Endodermal cell (in vitro differentiated cells): Measurements from ENCODE around the gene ADSL. TPM values are rescaled to one million over a fixed set of nuclear protein-coding genes. Genes with fewer than 3 reads are reported as not detected.

Source experiments
- DNase-seq: peaks from one replicate; pipeline ENCODE4 v3.0.0-alpha.2; 2017
- H3K27ac ChIP-seq: 2 replicates; pipeline ENCODE4 v1.5.1; 2013; ENCODE audit warnings: mild to moderate bottlenecking, low read depth, low read length, moderate library complexity
- H3K27me3 ChIP-seq: 2 replicates; pipeline ENCODE4 v1.6.1; 2013; ENCODE audit warnings: mild to moderate bottlenecking, low read length, moderate library complexity; ENCODE audit not compliant: insufficient read depth, control insufficient read depth, poor library complexity, severe bottlenecking
- H3K36me3 ChIP-seq: 2 replicates; pipeline ENCODE4 v1.7.0; 2013; ENCODE audit warnings: mild to moderate bottlenecking, low read length, moderate library complexity; ENCODE audit not compliant: control insufficient read depth, insufficient read depth
- H3K4me1 ChIP-seq: one replicate; pipeline ENCODE4 v1.7.0; 2013; ENCODE audit warnings: low read length; ENCODE audit not compliant: control insufficient read depth, insufficient read depth
- H3K4me3 ChIP-seq: 2 replicates; pipeline ENCODE4 v1.5.1; 2013; ENCODE audit warnings: mild to moderate bottlenecking, low read length, moderate library complexity
- H3K9ac ChIP-seq: 2 replicates; pipeline ENCODE4 v1.6.1; 2013; ENCODE audit warnings: mild to moderate bottlenecking, low read length, moderate library complexity; ENCODE audit not compliant: poor library complexity, severe bottlenecking; ENCODE audit errors: extremely low read depth
- H3K9me3 ChIP-seq: 2 replicates; pipeline ENCODE4 v1.6.1; 2013; ENCODE audit warnings: mild to moderate bottlenecking, low read length, moderate library complexity; ENCODE audit not compliant: control insufficient read depth
- H3K27ac Mint-ChIP-seq: 2 replicates; pipeline ENCODE4 v1.8.0; 2020; ENCODE audit warnings: mixed read lengths
- H3K27me3 Mint-ChIP-seq: 2 replicates; pipeline ENCODE4 v1.8.0; 2021; ENCODE audit warnings: mild to moderate bottlenecking, mixed read lengths; ENCODE audit not compliant: insufficient read depth
- H3K36me3 Mint-ChIP-seq: 2 replicates; pipeline ENCODE4 v1.8.0; 2020; ENCODE audit warnings: low read depth, mixed read lengths
- H3K4me1 Mint-ChIP-seq: 2 replicates; pipeline ENCODE4 v1.8.0; 2020; ENCODE audit warnings: mixed read lengths
- H3K4me3 Mint-ChIP-seq: 2 replicates; pipeline ENCODE4 v1.8.0; 2020; ENCODE audit warnings: mild to moderate bottlenecking, moderate library complexity, mixed read lengths
- H3K9me3 Mint-ChIP-seq: 2 replicates; pipeline ENCODE4 v1.8.0; 2020; ENCODE audit warnings: mild to moderate bottlenecking, mixed read lengths
- WGBS, 2 experiments: methylation state at CpG; one replicate each; pipeline versions ENCODE4 v1.1.5 to v1.1.7; 2013; ENCODE audit warnings: missing lambda C conversion rate in 2 of 2, mixed read lengths in 1 of 2; ENCODE audit not compliant: insufficient coverage in 1 of 2, insufficient read length in 1 of 2; 5-methylcytosine and 5-hydroxymethylcytosine counted together
- total RNA-seq, 2 donors: library from RNA; stranded (reverse); fragmentation: NEBNext Ultra II Directional in 1 of 2; extraction: Animal tissue kit (Norgen Biotek cat#: 25700) in 1 of 2; gene quantifications; 2 replicates in 1 of 2; 3 replicates in 1 of 2; pipeline ENCODE4 v1.2.1, GENCODE V29; 2021
- TF ChIP-seq, protein P1 (sequence below): fragments of 200-600 bp; sonication (generic); conservative IDR thresholded peaks from 2 replicates; pipeline ENCODE4 v1.5.0; 2021; ENCODE audit warnings: antibody characterized with exemption, mild to moderate bottlenecking

ADSL gene
- total RNA-seq, 2 donors from 2014 or later = 107 to 118 TPM

DNA sequence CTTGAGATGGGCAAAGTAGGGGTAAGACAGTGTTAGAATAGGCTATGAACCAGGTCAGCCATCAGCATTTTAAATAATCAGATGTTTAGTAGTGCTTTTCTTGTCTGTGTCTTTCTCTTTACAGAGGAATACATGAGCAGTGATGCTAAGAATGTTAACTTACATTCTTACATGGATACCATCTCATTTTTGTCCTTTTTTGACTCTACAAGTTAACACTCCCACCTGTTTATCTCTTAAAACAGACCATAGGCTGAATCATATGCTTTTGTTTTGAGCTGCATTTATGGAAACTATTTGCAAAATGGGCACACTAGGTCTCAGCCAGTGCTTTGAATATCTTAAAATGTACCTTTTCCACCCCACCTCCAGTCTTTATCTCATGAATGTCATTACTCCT lies 25.6 kb upstream of the ADSL start:
- Mint-ChIP-seq H3K27me3 (no peaks in the 10 kb centered on the region), H3K27ac (no peak overlapping the region), H3K36me3 (peaks cover 72% of the 10 kb centered on the region), H3K4me3 (no peak overlapping the region), H3K9me3 (no peaks in the 10 kb centered on the region), H3K4me1 (peaks cover 14% of the 10 kb centered on the region)
- peaks cover 5% of the 10 kb centered on the region for H3K9me3 ChIP-seq
- TF ChIP-seq, protein P1, sequence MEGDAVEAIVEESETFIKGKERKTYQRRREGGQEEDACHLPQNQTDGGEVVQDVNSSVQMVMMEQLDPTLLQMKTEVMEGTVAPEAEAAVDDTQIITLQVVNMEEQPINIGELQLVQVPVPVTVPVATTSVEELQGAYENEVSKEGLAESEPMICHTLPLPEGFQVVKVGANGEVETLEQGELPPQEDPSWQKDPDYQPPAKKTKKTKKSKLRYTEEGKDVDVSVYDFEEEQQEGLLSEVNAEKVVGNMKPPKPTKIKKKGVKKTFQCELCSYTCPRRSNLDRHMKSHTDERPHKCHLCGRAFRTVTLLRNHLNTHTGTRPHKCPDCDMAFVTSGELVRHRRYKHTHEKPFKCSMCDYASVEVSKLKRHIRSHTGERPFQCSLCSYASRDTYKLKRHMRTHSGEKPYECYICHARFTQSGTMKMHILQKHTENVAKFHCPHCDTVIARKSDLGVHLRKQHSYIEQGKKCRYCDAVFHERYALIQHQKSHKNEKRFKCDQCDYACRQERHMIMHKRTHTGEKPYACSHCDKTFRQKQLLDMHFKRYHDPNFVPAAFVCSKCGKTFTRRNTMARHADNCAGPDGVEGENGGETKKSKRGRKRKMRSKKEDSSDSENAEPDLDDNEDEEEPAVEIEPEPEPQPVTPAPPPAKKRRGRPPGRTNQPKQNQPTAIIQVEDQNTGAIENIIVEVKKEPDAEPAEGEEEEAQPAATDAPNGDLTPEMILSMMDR = no peak
- no peak overlapping the region for H3K9ac ChIP-seq
- no peak overlapping the region for H3K4me3 ChIP-seq
- no peaks in the 10 kb centered on the region for H3K27me3 ChIP-seq
- H3K27ac ChIP-seq = no peak overlapping the region
- H3K36me3 ChIP-seq = peaks cover 57% of the 10 kb centered on the region
- no peak for DNase-seq
- H3K4me1 ChIP-seq = no peaks in the 10 kb centered on the region

DNA sequence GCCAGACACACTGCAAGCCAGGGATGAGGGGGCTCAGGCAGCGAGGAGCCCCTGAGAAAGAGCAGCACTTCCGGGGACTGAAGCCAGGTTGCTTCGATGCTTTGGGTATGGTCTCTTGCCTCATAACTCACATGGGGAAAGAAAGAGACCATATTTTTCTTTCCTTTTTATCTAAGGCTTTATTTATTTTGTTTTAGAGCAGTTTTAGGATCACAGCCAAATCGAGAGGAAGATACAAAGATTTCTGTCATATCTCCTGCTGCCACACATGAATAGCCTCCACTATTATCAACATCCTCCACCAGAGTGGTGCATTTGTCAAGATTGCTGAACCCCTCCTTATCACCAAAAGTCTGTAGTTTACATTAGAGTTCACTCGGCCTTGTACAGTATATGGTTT lies 24.3 kb upstream of the ADSL start:
- H3K9me3 Mint-ChIP-seq = no peaks in the 10 kb centered on the region
- peaks cover 59% of the 10 kb centered on the region for H3K36me3 Mint-ChIP-seq
- no peak overlapping the region for H3K9ac ChIP-seq
- TF ChIP-seq, protein P1 = no peak
- peaks cover 5% of the 10 kb centered on the region for H3K9me3 ChIP-seq
- H3K36me3 ChIP-seq = peaks cover 45% of the 10 kb centered on the region
- peak; percentile 3 for DNase-seq
- peaks cover 23% of the 10 kb centered on the region for H3K4me1 Mint-ChIP-seq
- no peak overlapping the region for H3K27ac Mint-ChIP-seq
- H3K4me1 ChIP-seq = peaks cover 5% of the 10 kb centered on the region
- no peak overlapping the region for H3K27ac ChIP-seq
- H3K4me3 Mint-ChIP-seq = no peak overlapping the region
- no peak overlapping the region for H3K4me3 ChIP-seq
- WGBS, 2 experiments = 97 to 100% methylated on average over 3 to 5 of the region's 5 CpGs
- H3K27me3 Mint-ChIP-seq = no peaks in the 10 kb centered on the region
- H3K27me3 ChIP-seq = no peaks in the 10 kb centered on the region

DNA sequence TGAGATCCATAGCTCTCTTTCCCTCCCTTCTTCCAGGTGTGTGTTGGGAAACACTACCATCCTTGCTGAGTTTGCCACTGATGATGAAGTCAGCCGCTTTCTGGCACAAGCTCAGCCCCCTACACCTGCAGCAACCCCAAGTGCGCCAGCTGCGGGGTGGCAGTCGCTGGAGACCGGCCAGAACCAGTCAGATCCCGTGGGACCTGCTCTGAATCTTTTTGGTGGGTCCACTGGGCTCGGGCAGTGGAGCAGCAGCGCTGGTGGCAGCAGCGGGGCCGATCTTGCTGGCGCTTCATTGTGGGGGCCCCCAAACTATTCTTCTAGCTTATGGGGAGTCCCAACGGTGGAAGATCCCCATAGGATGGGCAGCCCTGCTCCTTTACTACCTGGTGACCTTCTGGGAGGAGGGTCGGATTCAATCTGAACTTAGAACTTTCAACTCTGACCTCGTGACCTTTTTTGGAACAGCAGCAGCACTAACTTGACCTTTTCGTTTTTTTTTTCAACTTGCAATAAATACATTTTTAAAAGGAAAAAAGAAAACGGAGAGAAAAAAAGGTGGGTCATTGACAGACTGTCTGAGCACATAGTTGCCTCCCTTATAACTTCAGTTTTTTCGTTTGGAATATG lies 23.4 kb upstream of the ADSL start:
- H3K27ac ChIP-seq = no peak overlapping the region
- H3K9me3 Mint-ChIP-seq = no peaks in the 10 kb centered on the region
- TF ChIP-seq, protein P1 = no peak
- H3K4me3 ChIP-seq = no peak overlapping the region
- peaks cover 50% of the 10 kb centered on the region for H3K36me3 Mint-ChIP-seq
- no peaks in the 10 kb centered on the region for H3K27me3 Mint-ChIP-seq
- H3K27ac Mint-ChIP-seq = no peak overlapping the region
- H3K36me3 ChIP-seq = peaks cover 36% of the 10 kb centered on the region
- peak; percentile 33 for DNase-seq
- WGBS, 2 experiments = 96 to 97% methylated on average over 13 to 17 of the region's 17 CpGs
- no peak overlapping the region for H3K4me3 Mint-ChIP-seq
- no peaks in the 10 kb centered on the region for H3K9me3 ChIP-seq
- H3K27me3 ChIP-seq = no peaks in the 10 kb centered on the region
- peaks cover 11% of the 10 kb centered on the region for H3K4me1 ChIP-seq
- H3K4me1 Mint-ChIP-seq = peaks cover 31% of the 10 kb centered on the region
- no peak overlapping the region for H3K9ac ChIP-seq
